Daoy (cell line): ENCODE measurements around the gene CBFA2T2. TPM values are rescaled to one million over a fixed set of nuclear protein-coding genes. Genes with fewer than 3 reads are reported as not detected.
"Not testable (repeated sequence)": the region's sequence is repeated elsewhere in the genome, so short reads cannot be mapped to it uniquely, and the experiment has no call there.

Experiments used
- DNase-seq: peaks from one replicate; pipeline ENCODE4 v3.0.0-alpha.2; 2015; ENCODE audit warnings: low read depth
- total RNA-seq: library from RNA; depleted of rRNA; stranded (reverse); fragments of >200 nt; shearing (Covaris generic); gene quantifications from 2 replicates; pipeline ENCODE4 v1.2.3, GENCODE V29; 2014

The CBFA2T2 gene
- total RNA-seq, 1 experiment from 2014 or later, result 3.6 TPM

- no peak for DNase-seq
Measured at GRCh38 chr20:33470866-33471265, 19.0 kb upstream of the CBFA2T2 start.

- no peak for DNase-seq
Measured at GRCh38 chr20:33472868-33473435, 16.9 kb upstream of the CBFA2T2 start.

- no peak for DNase-seq
Measured at GRCh38 chr20:33474097-33474873, 15.6 kb upstream of the CBFA2T2 start.

GRCh38 chr20:33474963-33475362, 14.9 kb upstream of the CBFA2T2 start:
- DNase-seq, result no peak

- DNase-seq, result no peak
Measured at GRCh38 chr20:33475381-33476152, 14.3 kb upstream of the CBFA2T2 start.

GRCh38 chr20:33477386-33478234, 12.3 kb upstream of the CBFA2T2 start:
- DNase-seq, result no peak

GRCh38 chr20:33480048-33480447, 9.8 kb upstream of the CBFA2T2 start:
- DNase-seq, result no peak

GRCh38 chr20:33481431-33481941, 8.4 kb upstream of the CBFA2T2 start:
- no peak for DNase-seq

- no peak for DNase-seq
Measured at GRCh38 chr20:33482581-33482980, 7.3 kb upstream of the CBFA2T2 start.

- not testable (repeated sequence) for DNase-seq
Measured at GRCh38 chr20:33483186-33483585, 6.7 kb upstream of the CBFA2T2 start.

GRCh38 chr20:33488201-33488600, 1.7 kb upstream of the CBFA2T2 start:
- no peak for DNase-seq

- not testable (repeated sequence) for DNase-seq
Measured at GRCh38 chr20:33488661-33489494, 1.0 kb upstream of the CBFA2T2 start.

- DNase-seq, result peak; percentile 97
Measured at GRCh38 chr20:33489495-33490022, 337 bp upstream of the CBFA2T2 start.

GRCh38 chr20:33490934-33491656, 1.2 kb downstream of the CBFA2T2 start:
- DNase-seq, result no peak

- no peak for DNase-seq
Measured at GRCh38 chr20:33493076-33493766, 3.3 kb downstream of the CBFA2T2 start.

- DNase-seq, result not testable (repeated sequence)
Measured at GRCh38 chr20:33496776-33497175, 6.9 kb downstream of the CBFA2T2 start.

GRCh38 chr20:33499355-33499754, 9.5 kb downstream of the CBFA2T2 start:
- DNase-seq, result no peak

- DNase-seq, result no peak
Measured at GRCh38 chr20:33501000-33501399, 11.1 kb downstream of the CBFA2T2 start.

GRCh38 chr20:33503564-33503963, 13.7 kb downstream of the CBFA2T2 start:
- no peak for DNase-seq
